Subcutaneous adipose tissue (tissue), 4 donors: ENCODE measurements around the gene S100PBP. TPM values are rescaled to one million over a fixed set of nuclear protein-coding genes. Genes with fewer than 3 reads are reported as not detected.

ENCODE experiments used
- CTCF ChIP-seq: fragments of 450-650 bp; IDR thresholded peaks from one replicate; pipeline ENCODE4 v1.5.1; 2016; ENCODE audit warnings: low read depth, mild to moderate bottlenecking, control low read depth, antibody characterized with exemption, moderate library complexity
- total RNA-seq, 4 donors: library from RNA; depleted of rRNA; stranded (reverse); fragments of >200 nt; gene quantifications; one replicate each; pipeline ENCODE4 v1.1.0, GENCODE V29; 2016

Gene S100PBP
- total RNA-seq, 4 donors from 2014 or later: 21.2 to 46.6 (median 37.3) TPM

GRCh38 chr1:32863881-32864245 lies 46.4 kb downstream of the S100PBP start:
- TF ChIP-seq CTCF: no peak

- TF ChIP-seq CTCF: no peak
These were observed 47.0 kb downstream of the S100PBP start for GRCh38 chr1:32864375-32865019.

GRCh38 chr1:32865639-32866405 lies 48.4 kb downstream of the S100PBP start:
- TF ChIP-seq CTCF: no peak

GRCh38 chr1:32867151-32867550 lies 49.7 kb downstream of the S100PBP start:
- TF ChIP-seq CTCF: no peak

GRCh38 chr1:32867671-32868070 lies 50.2 kb downstream of the S100PBP start:
- TF ChIP-seq CTCF: no peak

- no peak for TF ChIP-seq CTCF
These were observed 50.6 kb downstream of the S100PBP start for GRCh38 chr1:32868085-32868484.

- TF ChIP-seq CTCF: no peak
These were observed 51.5 kb downstream of the S100PBP start for GRCh38 chr1:32868806-32869455.
